ENCODE data around the gene SLC35A5. TPM values are rescaled to one million over a fixed set of nuclear protein-coding genes. Genes with fewer than 3 reads are reported as not detected.

SLC35A5 gene
- total and polyA plus RNA-seq, 9 of the 15 experiments (the other 6 are each of a cell fraction or from before 2014, with no cell fraction given): 4.0 to 13.0 (median 9.7) TPM

- TF ChIP-seq SREBF2 (CRISPR knock-in tag; IDR thresholded peaks at IDR 0.05) (no peak), ZNF764 (CRISPR knock-in tag; IDR thresholded peaks at IDR 0.05; ENCODE audit: low read depth) (0 out of 2 replicates have a peak, but pooled peaks have one; percentile 23), ZNF121 (CRISPR knock-in tag; conservative IDR thresholded peaks at IDR 0.05) (no peak), CXXC5 (CRISPR knock-in tag; IDR thresholded peaks at IDR 0.05) (peak; percentile 92)
Measured at GRCh38 chr3:112561734-112562529, at the start of gene SLC35A5, which contains the start of gene ATG3 (continued).

- Histone ChIP-seq H2AFZ (ENCODE audit: low read depth, low read length) (no peak overlapping the region), H3K9me3 (replicated peaks; ENCODE audit: control insufficient read depth, insufficient read depth, low read depth, low read length) (no peaks in the 10 kb centered on the region), H3K27ac (ENCODE audit: extremely low read depth, low read depth, low read length) (no peak overlapping the region), H3K9ac (ENCODE audit: insufficient read depth in 1 of 2, low read depth in 2 of 2, low read length in 2 of 2) (no peak overlapping the region), H3K36me3 (ENCODE audit: control insufficient read depth, insufficient read depth, low read length) (no peaks in the 10 kb centered on the region), H4K20me1 (replicated peaks; ENCODE audit: control insufficient read depth, insufficient read depth, low read length) (no peaks in the 10 kb centered on the region), H3K4me1 (replicated peaks in 1 of 2; ENCODE audit: control insufficient read depth in 2 of 2, insufficient read depth in 2 of 2, low read length in 2 of 2) (no peaks in the 10 kb centered on the region), H3K9me1 (ENCODE audit: control insufficient read depth, insufficient read depth, low read length) (no peaks in the 10 kb centered on the region), H3K4me3 (no peak overlapping the region), H3K79me2 (ENCODE audit: control insufficient read depth, insufficient read depth, low read length) (no peaks in the 10 kb centered on the region), H3K27me3 (ENCODE audit: control insufficient read depth in 2 of 2, insufficient read depth in 2 of 2, low read length in 2 of 2) (no peaks in the 10 kb centered on the region), H3K4me2 (ENCODE audit: insufficient read depth, low read length) (no peak overlapping the region)
- no peak for ATAC-seq
- no peak for FAIRE-seq
- BruUV-seq (replicated peaks): no TSS peak
- DNase-seq (ENCODE audit: extremely low read depth in 1 of 4, low spot score in 3 of 4): no peak
- TF ChIP-seq TAF15 (IDR thresholded peaks at IDR 0.05; ENCODE audit: low read depth, low read length) (no peak), ZBTB17 (CRISPR knock-in tag; IDR thresholded peaks at IDR 0.05) (no peak), E2F1 (CRISPR knock-in tag; IDR thresholded peaks at IDR 0.05) (no peak), SIRT6 (IDR thresholded peaks at IDR 0.05; ENCODE audit: low read depth, low read length) (no peak), SFPQ (IDR thresholded peaks at IDR 0.05; ENCODE audit: low read depth, low read length) (no peak), PHB (CRISPR knock-in tag; IDR thresholded peaks at IDR 0.05) (no peak), ARNT (IDR thresholded peaks at IDR 0.05) (no peak), NCOA6 (IDR thresholded peaks at IDR 0.05) (no peak)
- in situ Hi-C loops (cut with MboI): loop anchor here (25.0 kb wide), 2 partner anchors 200 to 400 kb away; no protein-coding TSS in a partner anchor
- ChIA-PET CTCF (ENCODE audit: low intra/inter-chr PET ratio) (no interaction called here), POLR2A (no interaction called here)
- intact Hi-C loops (cut with micrococcal nuclease): no loop called here
Measured at GRCh38 chr3:112512320-112512719, 49.5 kb upstream of the SLC35A5 start.

All from K562 (cell line).